Tibial nerve (tissue), 4 donors: Measurements from ENCODE around the gene DDIT4. TPM values are rescaled to one million over a fixed set of nuclear protein-coding genes. Genes with fewer than 3 reads are reported as not detected.
"Not testable (repeated sequence)": the region's sequence is repeated elsewhere in the genome, so short reads cannot be mapped to it uniquely, and the experiment has no call there.

Experiments used
- DNase-seq, 2 donors: peaks; one replicate each; pipeline ENCODE4 v3.0.0-alpha.2; 2019; ENCODE audit warnings: low spot score in 2 of 2
- H3K27ac ChIP-seq, 4 donors: fragments of 200-600 bp; sonication (generic) in 3 of 4; one replicate each; pipeline ENCODE4 v1.5.1; 2017 to 2019; ENCODE audit warnings: mild to moderate bottlenecking in 1 of 4
- H3K27me3 ChIP-seq, 2 donors: fragments of 200-600 bp; sonication (generic) in 1 of 2; one replicate each; pipeline versions ENCODE4 v1.5.1 to v1.6.0; 2017 to 2019
- H3K36me3 ChIP-seq, 3 donors: fragments of 200-600 bp; sonication (generic); one replicate each; pipeline ENCODE4 v1.5.1; 2018 to 2019
- H3K4me1 ChIP-seq, 4 donors: fragments of 200-600 bp; sonication (generic) in 3 of 4; one replicate each; pipeline ENCODE4 v1.5.1; 2017 to 2019
- H3K4me3 ChIP-seq, 4 donors: fragments of 200-600 bp; sonication (generic) in 3 of 4; one replicate each; pipeline ENCODE4 v1.5.1; 2017 to 2019; ENCODE audit warnings: mild to moderate bottlenecking in 1 of 4, moderate library complexity in 1 of 4
- H3K9me3 ChIP-seq, 4 donors: fragments of 200-600 bp; sonication (generic) in 3 of 4; one replicate each; pipeline ENCODE4 v1.5.1; 2017 to 2019
- CTCF ChIP-seq, 5 experiments: fragments of 200-600 bp in 3 of 5; fragments of 450-650 bp in 2 of 5; sonication (generic) in 3 of 5; IDR thresholded peaks; one replicate each; pipeline ENCODE4 v1.5.1; 2016 to 2019; ENCODE audit warnings: antibody characterized with exemption in 5 of 5, mild to moderate bottlenecking in 3 of 5, moderate library complexity in 2 of 5
- EP300 ChIP-seq, 2 donors: sonication (generic); formaldehyde crosslinking; IDR thresholded peaks; one replicate each; pipeline ENCODE4 v1.6.1; 2017; ENCODE audit warnings: antibody characterized with exemption in 2 of 2, mild to moderate bottlenecking in 1 of 2
- POLR2A ChIP-seq, 2 donors: fragments of 450-650 bp; IDR thresholded peaks; one replicate each; pipeline ENCODE4 v1.6.1; 2017; ENCODE audit warnings: antibody characterized with exemption in 2 of 2, mild to moderate bottlenecking in 2 of 2, moderate library complexity in 2 of 2
- WGBS, 2 donors: methylation state at CpG; one replicate each; pipeline ENCODE4 v1.1.5; 2018; 5-methylcytosine and 5-hydroxymethylcytosine counted together
- total RNA-seq, 4 donors: library from RNA; depleted of rRNA; stranded (reverse); fragments of >200 nt; gene quantifications; one replicate each; pipeline ENCODE4 v1.1.0, GENCODE V29; 2016

The DDIT4 gene, protein sequence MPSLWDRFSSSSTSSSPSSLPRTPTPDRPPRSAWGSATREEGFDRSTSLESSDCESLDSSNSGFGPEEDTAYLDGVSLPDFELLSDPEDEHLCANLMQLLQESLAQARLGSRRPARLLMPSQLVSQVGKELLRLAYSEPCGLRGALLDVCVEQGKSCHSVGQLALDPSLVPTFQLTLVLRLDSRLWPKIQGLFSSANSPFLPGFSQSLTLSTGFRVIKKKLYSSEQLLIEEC
- total RNA-seq, result 1,000 to 10,000 TPM; 1,317 to 2,202 (median 1,604) TPM

GRCh38 chr10:72273410-72274212 lies at the start of gene DDIT4:
DDIT4 (plus strand) TSS chr10:72273924; CDS start chr10:72274217, 293 bp downstream.
- peak; percentile 98 to 99 for DNase-seq
- Histone ChIP-seq H3K9me3 (no peaks in the 10 kb centered on the region), H3K4me1 (peaks cover 0 to 44% (median 27%) of the 10 kb centered on the region in 4 donors), H3K27ac (peak within 1 kb of the TSS; percentile 94 to 100 (median 98)), H3K27me3 (no peaks in the 10 kb centered on the region), H3K36me3 (peaks cover 4 to 27% (median 24%) of the 10 kb centered on the region in 3 donors), H3K4me3 (peak within 1 kb of the TSS; percentile 78 to 98 (median 90))
- TF ChIP-seq POLR2A (IDR thresholded peaks at IDR 0.05) (peak; percentile 99 to 100), CTCF (IDR thresholded peaks at IDR 0.05) (peak in 1 of 5 experiments; percentile 56), EP300 (IDR thresholded peaks at IDR 0.05) (peak; percentile 96 to 100)
- WGBS, 2 donors, result 0 to 1% methylated on average over 38 to 53 of the region's 67 CpGs

GRCh38 chr10:72224191-72224590 lies 49.5 kb upstream of the DDIT4 start:
- 86 to 89% methylated on average over 6 of the region's 6 CpGs for WGBS, 2 donors
- H3K27ac ChIP-seq, result peak overlapping the region; percentile 70 to 92 (median 82)
- H3K27me3 ChIP-seq, H3K9me3 ChIP-seq, H3K4me3 ChIP-seq, DNase-seq: not testable (repeated sequence)
- H3K4me1 ChIP-seq, result peaks cover 0 to 63% (median 33%) of the 10 kb centered on the region in 4 donors
- peaks cover 0 to 39% (median 0%) of the 10 kb centered on the region in 3 donors for H3K36me3 ChIP-seq

- 81 to 90% methylated on average over 6 of the region's 6 CpGs for WGBS, 2 donors
- H3K4me1 ChIP-seq, result peaks cover 0 to 69% (median 33%) of the 10 kb centered on the region in 4 donors
- H3K36me3 ChIP-seq, result peaks cover 0 to 39% (median 8%) of the 10 kb centered on the region in 3 donors
- H3K4me3 ChIP-seq, result no peak overlapping the region
- no peaks in the 10 kb centered on the region for H3K9me3 ChIP-seq
- H3K27me3 ChIP-seq, result no peaks in the 10 kb centered on the region
- H3K27ac ChIP-seq, result peak overlapping the region in 3 of 4 donors; percentile 23 to 92 (median 89)
- DNase-seq, result no peak
- no peak for TF ChIP-seq POLR2A (IDR thresholded peaks at IDR 0.05)
- TF ChIP-seq CTCF (IDR thresholded peaks at IDR 0.05), result no peak
These were observed 47.2 kb upstream of the DDIT4 start for GRCh38 chr10:72226418-72227027.

DNA sequence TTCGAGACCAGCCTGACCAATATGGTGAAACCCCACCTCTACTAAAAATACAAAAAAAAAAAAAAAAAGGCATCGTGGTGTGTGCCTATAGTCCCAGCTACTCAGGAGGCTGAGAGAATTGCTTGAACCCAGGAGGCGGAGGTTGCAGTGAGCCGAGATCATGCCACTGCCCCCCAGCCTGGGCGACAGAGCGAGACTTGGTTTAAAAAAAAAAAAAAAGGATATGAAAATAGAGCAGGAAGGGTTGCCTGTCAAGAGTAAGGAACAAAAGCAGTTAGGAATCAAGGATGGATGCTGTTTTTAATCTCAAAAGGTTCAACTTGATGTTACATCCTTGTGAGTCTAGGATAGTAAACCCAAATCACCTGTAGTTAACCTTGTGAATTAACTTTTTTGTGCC lies 45.9 kb upstream of the DDIT4 start:
- peaks cover 0 to 62% (median 31%) of the 10 kb centered on the region in 4 donors for H3K4me1 ChIP-seq
- DNase-seq, result no peak
- H3K27me3 ChIP-seq, result no peaks in the 10 kb centered on the region
- H3K36me3 ChIP-seq, result peaks cover 0 to 48% (median 13%) of the 10 kb centered on the region in 3 donors
- H3K27ac ChIP-seq, result peak overlapping the region in 3 of 4 donors; percentile 36 to 92 (median 89)
- 73 to 77% methylated on average over 6 of the region's 6 CpGs for WGBS, 2 donors
- H3K4me3 ChIP-seq, result no peak overlapping the region
- H3K9me3 ChIP-seq, result no peaks in the 10 kb centered on the region
- TF ChIP-seq POLR2A (IDR thresholded peaks at IDR 0.05) (no peak), EP300 (IDR thresholded peaks at IDR 0.05) (no peak), CTCF (IDR thresholded peaks at IDR 0.05) (no peak)

DNA sequence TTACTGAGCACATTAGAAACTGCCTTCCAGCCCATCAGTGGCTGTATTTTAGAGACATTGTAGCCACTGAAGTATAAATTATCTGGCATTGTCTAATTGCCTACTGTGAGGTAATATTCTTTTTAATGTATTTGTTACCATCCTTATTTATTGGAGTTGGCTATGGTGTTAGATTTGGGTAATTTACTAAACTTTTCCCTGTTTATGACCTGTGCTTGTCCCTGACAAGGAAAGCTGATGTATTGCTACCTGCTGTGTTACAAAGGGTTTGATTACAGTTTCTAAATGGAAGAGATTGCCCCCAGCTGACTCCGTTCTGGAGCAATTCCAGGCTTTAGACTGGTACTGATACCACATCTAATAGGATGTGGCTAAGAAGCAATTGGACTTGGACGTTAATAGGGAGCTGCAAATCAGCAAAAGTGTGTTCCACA lies 45.4 kb upstream of the DDIT4 start:
- Histone ChIP-seq H3K27me3 (no peaks in the 10 kb centered on the region), H3K4me1 (peaks cover 0 to 62% (median 28%) of the 10 kb centered on the region in 4 donors), H3K4me3 (no peak overlapping the region), H3K27ac (peak overlapping the region; percentile 11 to 92 (median 72)), H3K9me3 (no peaks in the 10 kb centered on the region), H3K36me3 (peaks cover 1 to 53% (median 18%) of the 10 kb centered on the region in 3 donors)
- DNase-seq, result no peak
- WGBS, 2 donors, result 50% methylated on average over 2 of the region's 2 CpGs
- TF ChIP-seq POLR2A (IDR thresholded peaks at IDR 0.05), result no peak
- TF ChIP-seq CTCF (IDR thresholded peaks at IDR 0.05), result no peak
- no peak for TF ChIP-seq EP300 (IDR thresholded peaks at IDR 0.05)
